ENCODE results near the gene NT5E. TPM values are rescaled to one million over a fixed set of nuclear protein-coding genes. Genes with fewer than 3 reads are reported as not detected.

The NT5E gene
- total RNA-seq, 1 experiment from 2014 or later: 0.52 TPM

- Histone ChIP-seq H3K4me2 (ENCODE audit: insufficient read depth, insufficient read length, low read length) (no peak overlapping the region), H2BK12ac (ENCODE audit: insufficient read length, low read depth, low read length) (no peak overlapping the region), H2BK120ac (ENCODE audit: low read depth, low read length, poor library complexity, severe bottlenecking) (no peak overlapping the region), H3K27ac (ENCODE audit: insufficient read length, low read depth, low read length) (no peak overlapping the region), H2BK15ac (ENCODE audit: low read depth, low read length) (no peak overlapping the region), H4K20me1 (ENCODE audit: control insufficient read depth, insufficient read depth, insufficient read length) (no peaks in the 10 kb centered on the region), H3T11ph (ENCODE audit: low read length) (no peak overlapping the region), H4K8ac (replicated peaks; ENCODE audit: insufficient read length, low read depth, low read length) (no peak overlapping the region), H2BK5ac (ENCODE audit: insufficient read length, low read length) (no peak overlapping the region), H3K4ac (ENCODE audit: low read depth, low read length) (no peak overlapping the region), H4K91ac (ENCODE audit: insufficient read length, low read depth, low read length) (no peak overlapping the region), H3K79me2 (ENCODE audit: insufficient read depth, low read length) (no peaks in the 10 kb centered on the region), H3K9me3 (ENCODE audit: control insufficient read depth, low read depth, low read length) (no peaks in the 10 kb centered on the region), H2AFZ (ENCODE audit: low read length) (no peak overlapping the region), H2AK5ac (ENCODE audit: insufficient read length, low read length) (no peak overlapping the region), H2BK20ac (ENCODE audit: low read depth, low read length, poor library complexity, severe bottlenecking) (no peak overlapping the region), H3K14ac (ENCODE audit: insufficient read depth, low read length) (no peak overlapping the region), H3K27me3 (ENCODE audit: insufficient read depth, low read length) (no peaks in the 10 kb centered on the region), H3K23ac (ENCODE audit: insufficient read length, low read depth, low read length) (no peak overlapping the region), H3K79me1 (ENCODE audit: insufficient read depth, low read depth, low read length, poor library complexity, severe bottlenecking) (no peaks in the 10 kb centered on the region), H3K9ac (ENCODE audit: extremely low read depth, insufficient read length, low read length) (no peak overlapping the region), H4K5ac (ENCODE audit: insufficient read length, low read depth, low read length) (no peak overlapping the region), H3K4me1 (ENCODE audit: insufficient read depth, low read length) (no peaks in the 10 kb centered on the region), H3K56ac (ENCODE audit: insufficient read length, low read depth, low read length) (no peak overlapping the region), H3K23me2 (ENCODE audit: insufficient read length, low read depth, low read length, poor library complexity, severe bottlenecking) (no peaks in the 10 kb centered on the region), H3K18ac (ENCODE audit: insufficient read length, low read depth, low read length) (no peak overlapping the region)
- peaks cover 0 to 6% of the 10 kb centered on the region in 2 experiments; a peak in 2 of 4 replicates for H3K4me1 Mint-ChIP-seq
- TF ChIP-seq CTCF (conservative IDR thresholded peaks at IDR 0.05): no peak
- H3K27me3 Mint-ChIP-seq (ENCODE audit: low read depth): no peaks in the 10 kb centered on the region; the same call in 1 of the 2 replicates
- no peak overlapping the region for H3K4me3 Mint-ChIP-seq
- no CpG with 5 or more reads among the region's 5 CpGs for WGBS (ENCODE audit: extremely low coverage, insufficient read length, low lambda C conversion rate)
- H3K9me3 Mint-ChIP-seq: peaks cover 2 to 9% of the 10 kb centered on the region in 2 experiments; a peak in 3 of 5 replicates
- no peak overlapping the region for H3K27ac Mint-ChIP-seq
- DNase-seq: no peak
- H3K36me3 Mint-ChIP-seq (ENCODE audit: insufficient read depth in 1 of 3, low read depth in 3 of 3): no peaks in the 10 kb centered on the region
Measured at GRCh38 chr6:85436939-85437495, 12.9 kb upstream of the NT5E start.
